Stomach (tissue), 4 donors: ENCODE measurements around the gene IGSF9B.

Experiments
- CTCF ChIP-seq, 7 experiments: fragments of 450-650 bp in 4 of 7; fragments of 200-600 bp in 3 of 7; sonication (generic) in 3 of 7; IDR thresholded peaks; one replicate each; pipeline ENCODE4 v1.5.1; 2016 to 2019; ENCODE audit warnings: antibody characterized with exemption in 7 of 7, control low read depth in 2 of 7, mild to moderate bottlenecking in 1 of 7
- EP300 ChIP-seq: sonication (generic); formaldehyde crosslinking; IDR thresholded peaks from one replicate; pipeline ENCODE4 v1.6.1; 2017; ENCODE audit warnings: antibody characterized with exemption
- POLR2A ChIP-seq, 4 donors: fragments of 450-650 bp; IDR thresholded peaks; one replicate each; pipeline ENCODE4 v1.6.1; 2016; ENCODE audit warnings: antibody characterized with exemption in 4 of 4, control low read depth in 2 of 4, mild to moderate bottlenecking in 1 of 4, moderate library complexity in 1 of 4
- POLR2AphosphoS5 ChIP-seq, 3 donors: sonication (generic); formaldehyde crosslinking; IDR thresholded peaks; one replicate each; pipeline ENCODE4 v1.6.1; 2016; ENCODE audit warnings: antibody characterized with exemption in 3 of 3

GRCh38 chr11:133867456-133867855, 89.3 kb downstream of the IGSF9B start:
- TF ChIP-seq POLR2AphosphoS5 (IDR thresholded peaks at IDR 0.05) (no peak), POLR2A (IDR thresholded peaks at IDR 0.05) (no peak), CTCF (IDR thresholded peaks at IDR 0.05) (no peak), EP300 (no peak)
